GM12878 (cell line): ENCODE data around the gene METAP1. TPM values are rescaled to one million over a fixed set of nuclear protein-coding genes. Genes with fewer than 3 reads are reported as not detected.

Source experiments
- ATAC-seq: fragments of 200-7000 bp; cut with Tn5 transposase; 3 replicates; pipeline ENCODE4 v1.9.1; 2020; ENCODE audit warnings: mild to moderate bottlenecking, moderate library complexity
- BruUV-seq: library from RNA; stranded (reverse); fragments of 400-500 nt; replicated peaks from 2 replicates; lab custom pipeline; 2021; lab: Mats Ljungman, UMichigan
- CTCF ChIA-PET: fragments of 300-600 bp; sonication (Branson Sonifier 250); formaldehyde crosslinking; extraction: SDS; loops from one replicate; lab custom pipeline; 2021; ENCODE audit warnings: inconsistent platforms; lab: Yijun Ruan, JAX
- POLR2A ChIA-PET: fragments of 350-600 bp; formaldehyde crosslinking; extraction: SDS; loops from one replicate; lab custom pipeline; 2021; ENCODE audit warnings: inconsistent platforms; lab: Charles Lee
- RAD21 ChIA-PET: fragments of 300-600 bp; sonication (Branson Sonifier 250); formaldehyde crosslinking; loops from one replicate; lab custom pipeline; 2023; ENCODE audit warnings: antibody characterized with exemption; ENCODE audit not compliant: unreplicated experiment; lab: Charles Lee
- SMC1A ChIA-PET: fragments of 300-600 bp; sonication (Branson Sonifier 250); formaldehyde crosslinking; loops from one replicate; lab custom pipeline; 2023; ENCODE audit not compliant: unreplicated experiment, uncharacterized antibody; lab: Charles Lee
- DNase-seq: peaks from one replicate; pipeline ENCODE4 v3.0.0-alpha.2; 2011; ENCODE audit warnings: low read depth, low spot score
- FAIRE-seq: peaks from 3 replicates; lab custom pipeline; 2011; peaks lifted over from hg19 to GRCh38; lab: Jason Lieb, UNC
- H2AFZ ChIP-seq: 2 replicates; pipeline ENCODE4 v1.6.0; 2011; ENCODE audit warnings: low read depth, low read length, control low read depth; ENCODE audit not compliant: control insufficient read depth
- H3K27ac ChIP-seq: 2 replicates; pipeline ENCODE4 v1.5.1; 2011; ENCODE audit warnings: control low read depth; ENCODE audit not compliant: control insufficient read depth, insufficient read depth
- H3K27me3 ChIP-seq, 2 experiments: replicated peaks in 1 of 2; 2 replicates each; pipeline versions ENCODE4 v1.6.0 to v1.6.1; 2011; ENCODE audit warnings: low read length in 1 of 2; ENCODE audit not compliant: control insufficient read depth in 2 of 2, insufficient read depth in 2 of 2
- H3K36me3 ChIP-seq, 2 experiments: 2 replicates each; pipeline ENCODE4 v1.5.1; 2011; ENCODE audit warnings: low read length in 1 of 2; ENCODE audit not compliant: control insufficient read depth in 2 of 2, insufficient read depth in 2 of 2
- H3K4me1 ChIP-seq: 2 replicates; pipeline ENCODE4 v1.6.1; 2011; ENCODE audit warnings: mild to moderate bottlenecking, low read length, moderate library complexity, mixed read lengths; ENCODE audit not compliant: control insufficient read depth, insufficient read depth
- H3K4me2 ChIP-seq: 2 replicates; pipeline ENCODE4 v1.6.0; 2011; ENCODE audit warnings: control low read depth; ENCODE audit not compliant: control insufficient read depth, insufficient read depth
- H3K4me3 ChIP-seq: fragments of 200-600 bp; sonication (generic); 2 replicates; pipeline ENCODE4 v1.5.1; 2016
- H3K79me2 ChIP-seq: 2 replicates; pipeline ENCODE4 v1.6.0; 2011; ENCODE audit warnings: low read length; ENCODE audit not compliant: control insufficient read depth, insufficient read depth
- H3K9ac ChIP-seq: 2 replicates; pipeline ENCODE4 v1.8.0; 2011; ENCODE audit warnings: low read length, control low read depth, mixed read lengths; ENCODE audit not compliant: control insufficient read depth, insufficient read depth
- H3K9me3 ChIP-seq: replicated peaks from 3 replicates; pipeline ENCODE4 v1.5.1; 2011; ENCODE audit warnings: mild to moderate bottlenecking, low read length; ENCODE audit not compliant: control insufficient read depth, insufficient read depth
- H4K20me1 ChIP-seq: 2 replicates; pipeline ENCODE4 v1.6.0; 2011; ENCODE audit not compliant: control insufficient read depth, insufficient read depth
- BCL3 ChIP-seq: IDR thresholded peaks from 2 replicates; pipeline ENCODE4 v1.6.1; 2011; ENCODE audit warnings: borderline replicate concordance, low read depth, mild to moderate bottlenecking, moderate library complexity, low read length; ENCODE audit not compliant: insufficient read depth, poor library complexity, severe bottlenecking
- E2F8 ChIP-seq: fragments of 450-650 bp; IDR thresholded peaks from 2 replicates; pipeline ENCODE4 v1.6.1; 2018; ENCODE audit warnings: mild to moderate bottlenecking, low read depth, moderate library complexity; ENCODE audit not compliant: partially characterized antibody
- IRF3 ChIP-seq: fragments of 450-650 bp; IDR thresholded peaks from 2 replicates; pipeline ENCODE4 v1.6.1; 2014; ENCODE audit warnings: mild to moderate bottlenecking
- MXI1 ChIP-seq: fragments of 150-350 bp; IDR thresholded peaks from 2 replicates; pipeline ENCODE4 v1.6.1; 2011; ENCODE audit warnings: low read depth, mild to moderate bottlenecking, inconsistent platforms, low read length, improper control_type of control experiment
- POU2F2 ChIP-seq: IDR thresholded peaks from 3 replicates; pipeline ENCODE4 v1.6.1; 2011; ENCODE audit warnings: low read depth, mild to moderate bottlenecking, low read length, borderline replicate concordance
- SREBF1 ChIP-seq: IDR thresholded peaks from 2 replicates; pipeline ENCODE4 v1.6.1; 2012; ENCODE audit warnings: mild to moderate bottlenecking, low read length
- YY1 ChIP-seq: IDR thresholded peaks from 2 replicates; pipeline ENCODE4 v1.6.1; 2011; ENCODE audit warnings: low read depth, mild to moderate bottlenecking, low read length
- ZNF687 ChIP-seq: fragments of 450-650 bp; IDR thresholded peaks from 2 replicates; pipeline ENCODE4 v1.6.1; 2017; ENCODE audit warnings: mild to moderate bottlenecking, moderate library complexity
- WGBS: methylation state at CpG from one replicate; pipeline ENCODE4 v1.1.6; 2016; ENCODE audit warnings: low lambda C conversion rate; ENCODE audit not compliant: insufficient replicate concordance, insufficient coverage; ENCODE audit errors: missing lambda C conversion rate; 5-methylcytosine and 5-hydroxymethylcytosine counted together
- in situ Hi-C: fragments of 300-500 bp; cut with MboI; formaldehyde crosslinking; loops from 9 replicates; pipeline ENCODE4 v1.14.3; 2018; ENCODE audit warnings: mixed read lengths
- intact Hi-C: fragments of 100-400 bp; cut with micrococcal nuclease; formaldehyde crosslinking; loops from one replicate; pipeline ENCODE4 v1.14.2; 2022; ENCODE audit not compliant: unreplicated experiment
- polyA plus RNA-seq, 11 experiments: library from polyadenylated mRNA; depleted of rRNA in 4 of 11; unstranded in 6 of 11; stranded (reverse) in 5 of 11; fragments of >200 nt; fragmentation: Nextera tagmentation in 4 of 11; fragmentation: Illumina TruSeq in 1 of 11; extraction: Ambion mirVana in 4 of 11; extraction: Trizol in 1 of 11; gene quantifications; 1 replicate in 1 of 11; 2 replicates in 10 of 11; pipeline versions ENCODE4 v1.2.1 to v1.2.3, GENCODE V29; 2011 to 2016; ENCODE audit warnings: inconsistent platforms in 2 of 11, missing spikeins in 2 of 11, low read depth in 1 of 11
- total RNA-seq, 4 experiments: library from RNA; depleted of rRNA in 3 of 4; stranded (reverse); fragments of >200 nt in 3 of 4; fragmentation: Illumina TruSeq in 1 of 4; extraction: Trizol in 1 of 4; gene quantifications; 2 replicates each; pipeline versions ENCODE4 v1.2.1 to v1.2.3, GENCODE V29; 2013 to 2021

The METAP1 gene
- total and polyA plus RNA-seq, 10 of the 15 experiments (the other 5 are each of a cell fraction or from before 2014, with no cell fraction given) = 22.7 to 71.4 (median 45.1) TPM

- TF ChIP-seq BCL3 (peak; percentile 13), ZNF687 (0 out of 2 replicates have a peak, but pooled peaks have one; percentile 9), MXI1 (peak; percentile 29; the same call in 1 of the 2 replicates)
- TF ChIP-seq, all 136 proteins: peak for 13
These were observed 689 bp downstream of the METAP1 start (continued) for GRCh38 chr4:98996056-98996764.

- WGBS = 22% methylated on average over 5 of the region's 5 CpGs
- H3K36me3 ChIP-seq = no peaks in the 10 kb centered on the region
- intact Hi-C loops = loop anchor here (5.0 to 10.0 kb wide), 3 partner anchors 332 to 828 kb away; no protein-coding TSS in a partner anchor
- no peak overlapping the region; the same call in 1 of the 2 replicates for H3K27ac ChIP-seq
- DNase-seq (no peak), ATAC-seq (no peak), FAIRE-seq (no peak)
- H4K20me1 ChIP-seq = no peaks in the 10 kb centered on the region; the same call in 1 of the 2 replicates
- peak overlapping the region; percentile 87 for H3K9ac ChIP-seq
- H3K27me3 ChIP-seq = no peaks in the 10 kb centered on the region
- POLR2A ChIA-PET = interaction anchor here (0.7 kb wide), 1 partner anchor 92 kb away, joined by 3 read pairs; the partner anchor contains the start of gene ADH5
- H3K9me3 ChIP-seq = no peaks in the 10 kb centered on the region; the same call in 2 of the 3 replicates
- BruUV-seq = no TSS peak
- peak overlapping the region; percentile 88 for H3K4me2 ChIP-seq
- TF ChIP-seq YY1 (no peak), IRF3 (no peak), POU2F2 (peak; percentile 91; the same call in 2 of the 3 replicates), E2F8 (no peak), SREBF1 (no peak)
- SMC1A ChIA-PET = interaction anchor here (0.7 to 12.4 kb wide), 4 partner anchors 10 to 408 kb away, joined by 3 to 166 read pairs (median 26); no protein-coding TSS in a partner anchor
- in situ Hi-C loops = loop anchor here (5.0 to 10.0 kb wide), 2 partner anchors 56 to 408 kb away; no protein-coding TSS in a partner anchor
- H3K4me3 ChIP-seq = peak overlapping the region; percentile 94
- CTCF ChIA-PET = interaction anchor here (0.7 to 17.9 kb wide), 6 partner anchors 10 to 466 kb away, joined by 3 to 287 read pairs (median 4); no protein-coding TSS in a partner anchor
- H3K4me1 ChIP-seq = no peaks in the 10 kb centered on the region
- peak overlapping the region; percentile 94; the same call in 1 of the 2 replicates for H2AFZ ChIP-seq
- H3K79me2 ChIP-seq = peaks cover 55% of the 10 kb centered on the region
- RAD21 ChIA-PET = interaction anchor here (1.4 to 4.2 kb wide), 6 partner anchors 8 to 407 kb away, joined by 3 to 103 read pairs (median 18); no protein-coding TSS in a partner anchor
These were observed 1.2 kb downstream of the METAP1 start for GRCh38 chr4:98996765-98997068.
